Activated CD8-positive, alpha-beta memory T cell treated with anti-CD3 and anti-CD28 coated beads for 48 hours (primary cell): ENCODE data around the gene CCDC159.
A peak's percentile ranks its signal among the peaks of the same experiment; 100 is the strongest.
"Not testable (repeated sequence)": the region's sequence is repeated elsewhere in the genome, so short reads cannot be mapped to it uniquely, and the experiment has no call there.

Experiments used
- DNase-seq, 3 experiments: peaks; one replicate each; pipeline ENCODE4 v3.0.0-alpha.2; 2020; ENCODE audit warnings: low read depth in 2 of 3, low spot score in 2 of 3

CCDC159 gene, protein sequence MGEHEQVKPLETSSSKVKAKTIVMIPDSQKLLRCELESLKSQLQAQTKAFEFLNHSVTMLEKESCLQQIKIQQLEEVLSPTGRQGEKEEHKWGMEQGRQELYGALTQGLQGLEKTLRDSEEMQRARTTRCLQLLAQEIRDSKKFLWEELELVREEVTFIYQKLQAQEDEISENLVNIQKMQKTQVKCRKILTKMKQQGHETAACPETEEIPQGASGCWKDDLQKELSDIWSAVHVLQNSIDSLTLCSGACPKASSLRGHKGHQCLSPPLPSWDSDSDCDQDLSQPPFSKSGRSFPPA

DNA sequence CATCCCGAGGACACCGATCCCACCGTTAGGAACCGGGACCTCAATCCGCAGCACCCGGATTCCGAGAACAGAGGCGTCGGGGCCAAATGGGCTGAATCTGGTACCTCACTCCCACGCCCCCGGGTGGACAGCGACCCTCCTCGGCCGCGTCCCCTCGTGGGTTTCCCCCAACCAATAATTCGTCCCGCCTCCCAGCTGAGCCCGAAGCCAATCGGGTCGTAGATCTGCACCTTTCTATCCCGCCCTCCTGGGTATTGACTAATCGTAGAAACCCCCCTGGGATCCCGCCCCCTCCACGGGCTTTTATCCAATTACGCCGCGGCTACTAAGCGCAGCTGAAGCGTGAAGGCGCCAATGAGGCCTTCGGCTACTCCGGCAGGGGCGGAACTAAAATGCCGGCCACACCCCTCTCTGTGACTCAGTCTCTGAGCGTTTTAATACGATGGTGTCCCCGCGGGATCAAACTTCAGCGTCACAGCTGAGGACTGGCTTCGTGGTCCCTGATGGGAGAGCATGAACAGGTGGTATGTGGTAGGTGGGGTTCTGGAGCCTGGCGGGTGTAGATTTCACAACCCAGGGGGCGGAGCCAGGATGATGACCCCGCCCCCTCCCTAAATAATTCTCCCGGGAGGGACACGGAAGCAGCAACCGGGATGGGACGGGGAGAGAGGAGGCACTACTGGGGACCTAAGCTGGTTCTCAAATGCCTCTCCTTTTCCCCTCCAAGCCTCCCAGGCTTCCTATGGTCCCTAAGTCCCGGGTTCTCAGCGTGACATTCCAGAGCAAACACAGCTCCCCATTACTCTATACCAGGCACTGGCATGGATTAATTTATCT, at the start of gene CCDC159, which contains the start of gene TMEM205:
Gene CCDC159 (plus strand): TSS at position 416 of the 837 bp plus-strand sequence. CDS start 88 bp downstream, at position 504.
Gene TMEM205 (minus strand): TSS at position 165 of the 837 bp plus-strand sequence. CDS start 649 bp downstream, outside the sequence.
- DNase-seq = peak; percentile 77 to 90 (median 82)

DNA sequence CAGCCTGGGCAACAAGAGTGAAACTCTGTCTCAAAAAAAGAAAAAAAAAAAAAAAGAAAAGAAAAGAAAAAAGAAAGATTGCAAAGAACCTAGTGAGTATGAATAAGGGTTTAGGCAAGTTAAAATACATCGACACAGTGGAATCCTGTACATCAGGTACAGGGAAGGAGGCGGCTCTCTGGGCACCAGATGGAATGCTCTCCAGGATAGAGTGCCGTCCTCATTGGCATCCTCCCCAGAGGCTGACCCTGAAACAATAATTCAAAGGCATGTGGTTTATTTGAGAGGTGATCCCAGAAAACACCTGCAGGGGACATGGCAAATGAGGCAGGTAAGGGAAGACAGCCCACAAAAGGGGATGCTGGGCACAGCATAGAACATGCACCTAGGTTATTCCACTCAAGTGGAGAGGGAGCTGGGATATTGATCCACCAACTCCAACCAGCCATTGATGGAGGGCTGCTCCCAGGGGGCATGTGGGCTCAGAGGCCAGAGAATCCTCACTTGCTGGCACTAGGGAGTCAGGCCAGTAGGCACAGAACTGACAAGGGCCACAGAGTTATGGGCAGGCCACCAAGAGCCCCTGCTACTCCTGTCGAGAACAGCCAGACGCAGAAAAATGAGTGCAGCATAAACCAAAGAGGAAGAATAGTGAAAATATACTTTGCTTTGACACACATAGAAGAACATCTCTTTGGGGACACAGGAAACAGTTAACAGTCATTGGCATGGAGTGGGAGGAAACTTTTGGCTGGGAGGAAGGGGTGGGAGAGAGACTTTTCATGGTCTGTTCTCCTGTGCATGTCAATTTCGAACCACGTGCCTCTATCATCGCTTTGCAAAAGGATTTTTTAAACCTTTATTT, 46.1 kb upstream of the CCDC159 start:
- DNase-seq = no peak

DNA sequence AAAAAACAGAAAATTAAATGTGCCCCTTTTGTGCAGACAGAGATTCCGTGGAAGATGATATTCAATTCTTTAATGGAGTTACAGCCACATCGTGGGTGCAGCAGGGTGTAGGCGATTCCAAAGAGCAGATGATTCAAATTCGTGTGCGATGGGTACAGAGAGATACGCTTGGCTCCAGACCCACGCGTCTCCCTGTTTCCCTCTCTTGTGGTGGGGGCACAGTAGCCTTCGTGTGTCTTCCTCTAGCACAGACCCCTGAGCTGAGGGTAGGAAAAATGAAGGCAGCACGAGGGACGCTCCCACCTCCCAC, 45.6 kb upstream of the CCDC159 start:
- DNase-seq = no peak

DNA sequence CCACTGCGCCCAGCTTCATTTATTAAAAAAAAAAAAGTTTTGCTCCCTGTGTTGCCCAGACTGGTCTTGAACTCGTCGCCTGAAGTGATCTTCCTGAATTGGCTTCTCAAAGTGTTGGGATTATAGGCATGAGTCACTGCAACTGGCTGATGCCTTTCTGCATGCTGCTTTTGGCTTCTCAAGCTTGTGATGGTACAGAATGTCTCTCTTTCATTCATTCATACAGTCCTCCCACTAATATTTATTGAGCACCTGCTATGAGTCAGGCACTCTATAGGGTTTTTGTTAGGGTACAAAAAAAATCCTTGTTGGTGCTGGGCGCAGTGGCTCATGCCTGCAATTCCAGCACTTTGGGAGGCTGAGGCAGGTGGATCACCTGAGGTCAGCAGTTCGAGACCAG, 41.4 kb upstream of the CCDC159 start:
- DNase-seq = no peak

DNA sequence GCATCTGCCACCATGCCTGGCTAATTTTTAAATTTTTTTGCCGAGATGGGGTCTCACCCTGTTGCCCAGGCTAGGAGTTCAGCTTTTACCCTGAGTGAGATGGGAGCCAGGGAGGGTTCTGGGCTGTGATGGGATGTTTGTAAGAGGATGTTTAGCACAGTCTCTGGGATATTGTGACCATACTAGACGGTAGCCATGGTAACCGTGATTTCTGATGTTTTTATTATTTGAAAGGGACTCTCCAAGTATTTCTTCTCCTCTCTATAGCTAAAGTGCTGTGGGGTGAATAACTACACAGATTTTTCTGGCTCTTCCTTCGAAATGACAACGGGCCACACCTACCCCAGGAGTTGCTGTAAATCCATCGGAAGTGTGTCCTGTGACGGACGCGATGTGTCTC, 40.0 kb upstream of the CCDC159 start:
- DNase-seq = no peak

DNA sequence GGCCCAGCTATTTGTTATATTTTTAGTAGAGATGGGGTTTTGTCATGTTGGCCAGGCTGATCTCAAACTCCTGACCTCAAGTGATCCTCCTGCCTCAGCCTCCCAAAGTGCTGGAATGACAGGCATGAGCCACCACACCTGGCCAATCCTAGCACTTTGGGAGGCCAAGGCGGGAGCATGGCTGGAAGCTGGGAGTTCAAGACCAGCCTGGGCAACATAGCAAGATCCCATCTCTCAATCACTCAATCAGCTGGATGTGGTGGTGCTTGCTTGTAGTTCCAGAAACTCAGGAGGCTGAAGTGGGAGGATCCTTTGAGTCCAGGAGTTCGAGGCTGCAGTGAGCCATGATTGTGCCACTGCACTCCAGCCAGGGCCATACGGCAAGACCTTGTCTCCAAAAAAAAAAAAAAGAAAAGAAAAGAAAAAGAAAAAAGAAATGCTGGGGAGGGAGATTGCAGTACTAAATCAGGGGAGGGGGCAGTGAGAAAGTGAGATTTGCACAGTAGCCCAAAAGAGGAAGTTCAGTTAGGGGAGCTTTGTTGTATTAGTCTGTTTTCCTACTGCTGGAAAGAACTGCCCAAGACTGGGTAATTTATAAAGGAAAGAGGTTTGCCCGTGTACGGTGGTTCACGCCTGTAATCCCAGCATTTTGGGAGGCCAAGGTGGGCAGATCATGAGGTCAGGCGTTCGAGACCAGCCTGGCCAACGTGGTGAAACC, 25.9 kb upstream of the CCDC159 start:
- DNase-seq = not testable (repeated sequence)

DNA sequence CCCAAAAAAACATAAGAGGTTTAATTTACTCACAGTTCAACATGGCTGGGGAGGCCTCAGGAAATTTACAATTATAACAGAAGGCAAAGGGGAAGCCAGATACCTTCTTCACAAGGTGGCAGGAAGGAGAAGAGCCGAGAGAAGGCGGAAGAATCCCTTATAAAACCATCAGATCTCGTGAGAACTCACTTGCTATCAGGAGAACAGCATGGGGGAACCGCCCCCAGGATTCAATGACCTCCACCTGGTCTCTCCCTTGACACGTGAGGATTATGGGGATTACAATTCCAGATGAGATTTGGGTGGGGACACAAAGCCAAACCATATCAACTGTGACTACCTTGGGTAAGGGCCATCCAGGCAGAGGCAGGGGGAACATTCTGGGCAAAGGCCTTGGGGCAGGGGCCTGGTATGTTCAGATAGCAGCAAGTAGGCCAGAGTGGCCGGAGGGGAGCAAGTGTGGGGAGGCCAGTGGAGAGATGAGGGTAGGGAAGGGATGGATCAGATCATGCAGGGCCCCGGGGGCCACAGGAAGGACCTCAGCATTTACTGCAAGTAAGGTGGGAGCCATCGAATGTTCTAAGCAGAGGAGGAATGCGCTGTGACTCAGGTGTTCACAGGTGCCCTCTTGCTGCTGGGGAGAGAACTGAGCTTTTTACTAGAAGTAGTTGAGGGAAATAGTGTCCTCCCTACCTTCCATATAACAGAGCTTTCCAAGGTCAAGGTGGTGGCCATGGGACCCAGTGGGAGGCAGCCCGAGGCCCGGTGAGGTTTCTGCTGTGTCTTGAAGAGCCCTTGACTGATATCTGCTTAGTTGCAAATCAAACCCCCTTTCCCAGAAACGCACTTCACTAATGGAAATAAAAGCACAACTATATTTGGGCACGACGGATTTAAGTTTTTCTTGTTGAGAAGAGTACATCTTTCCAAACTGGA, 24.9 kb upstream of the CCDC159 start:
- no peak for DNase-seq

DNA sequence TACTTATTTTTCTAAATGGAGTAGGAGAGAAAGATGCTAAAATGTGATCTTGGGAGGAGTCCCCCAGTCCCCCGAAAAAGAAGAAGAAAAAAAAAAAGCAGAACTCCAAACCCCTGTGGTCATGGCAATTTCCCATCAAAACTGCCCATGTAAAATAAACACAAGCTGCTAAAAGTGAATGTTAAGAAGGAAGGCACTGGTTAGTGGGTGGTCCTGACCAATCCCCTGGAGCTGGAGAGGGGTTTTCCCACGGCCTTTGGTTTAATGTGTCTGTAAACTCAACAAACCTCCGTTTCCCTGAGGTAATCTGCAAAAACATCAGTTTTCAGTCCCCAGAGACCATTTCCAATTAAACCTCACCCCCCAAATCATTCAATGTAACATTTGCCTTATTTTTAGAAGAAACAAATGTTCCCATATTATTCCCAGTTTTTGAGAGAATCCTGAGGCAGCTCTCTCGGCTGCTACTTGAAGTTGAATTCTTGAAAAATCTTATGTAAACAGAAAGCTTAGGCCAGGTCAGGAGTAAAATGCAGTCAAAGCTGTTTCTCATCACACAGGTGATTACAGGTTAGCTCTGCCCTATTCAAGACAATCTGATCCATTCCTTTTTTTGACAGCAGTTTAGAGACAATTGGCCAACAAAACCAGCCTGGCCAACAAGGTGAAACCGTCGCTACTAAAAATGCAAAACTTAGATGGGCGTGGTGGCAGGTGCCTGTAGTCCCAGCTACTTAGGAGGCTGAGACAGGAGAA, 23.9 kb upstream of the CCDC159 start:
- DNase-seq = no peak

DNA sequence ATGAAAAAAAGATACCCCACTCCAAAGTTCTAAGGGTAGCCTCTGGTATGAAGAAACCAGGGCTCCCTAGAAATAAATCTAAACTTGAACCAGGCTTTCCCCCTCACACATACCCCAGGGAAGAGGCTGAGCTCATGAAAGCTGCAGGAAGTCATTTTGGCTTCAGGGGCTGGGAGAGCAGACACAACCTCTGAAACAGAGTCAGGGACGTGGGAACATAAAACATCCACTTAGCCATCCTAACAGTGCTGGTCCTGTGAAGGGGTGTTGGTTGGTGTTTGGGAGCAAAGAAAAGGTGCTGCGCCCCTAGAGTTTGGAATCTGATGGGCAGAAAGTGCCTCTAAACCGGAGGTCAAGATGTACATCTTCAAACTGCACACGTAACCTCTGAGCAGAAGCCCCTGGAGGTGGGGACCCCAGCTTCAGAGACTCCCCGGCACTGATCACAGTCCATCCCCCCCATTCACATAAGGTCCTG, 22.7 kb upstream of the CCDC159 start:
- no peak for DNase-seq

DNA sequence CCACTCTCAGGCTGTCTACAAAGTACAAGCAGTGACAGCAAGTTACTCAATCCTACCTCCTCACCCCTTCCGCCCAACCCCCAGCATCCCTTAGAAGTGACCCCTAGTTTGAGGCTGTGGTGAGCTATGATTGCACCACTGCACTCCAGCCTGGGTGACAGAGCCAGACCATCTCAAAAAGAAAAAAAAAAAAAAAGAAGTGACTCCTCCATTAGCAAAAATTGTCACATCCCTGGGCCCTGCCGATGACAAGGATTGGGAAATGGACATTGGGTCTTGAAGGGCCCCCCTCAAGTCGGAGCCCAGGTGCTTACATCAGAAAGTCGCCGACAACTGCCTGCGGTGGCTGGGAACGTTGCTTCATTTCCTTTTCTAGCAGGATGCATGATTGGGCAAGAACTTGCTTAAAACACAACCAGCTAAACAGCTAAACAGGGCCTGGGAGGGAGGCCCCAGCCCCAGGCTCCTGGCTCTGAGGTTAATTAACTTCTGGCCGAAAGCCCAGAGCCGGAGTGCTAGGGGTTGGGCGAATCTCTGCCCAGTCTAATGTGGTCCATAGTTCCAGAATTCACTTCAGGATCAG, 22.1 kb upstream of the CCDC159 start:
- DNase-seq = no peak

DNA sequence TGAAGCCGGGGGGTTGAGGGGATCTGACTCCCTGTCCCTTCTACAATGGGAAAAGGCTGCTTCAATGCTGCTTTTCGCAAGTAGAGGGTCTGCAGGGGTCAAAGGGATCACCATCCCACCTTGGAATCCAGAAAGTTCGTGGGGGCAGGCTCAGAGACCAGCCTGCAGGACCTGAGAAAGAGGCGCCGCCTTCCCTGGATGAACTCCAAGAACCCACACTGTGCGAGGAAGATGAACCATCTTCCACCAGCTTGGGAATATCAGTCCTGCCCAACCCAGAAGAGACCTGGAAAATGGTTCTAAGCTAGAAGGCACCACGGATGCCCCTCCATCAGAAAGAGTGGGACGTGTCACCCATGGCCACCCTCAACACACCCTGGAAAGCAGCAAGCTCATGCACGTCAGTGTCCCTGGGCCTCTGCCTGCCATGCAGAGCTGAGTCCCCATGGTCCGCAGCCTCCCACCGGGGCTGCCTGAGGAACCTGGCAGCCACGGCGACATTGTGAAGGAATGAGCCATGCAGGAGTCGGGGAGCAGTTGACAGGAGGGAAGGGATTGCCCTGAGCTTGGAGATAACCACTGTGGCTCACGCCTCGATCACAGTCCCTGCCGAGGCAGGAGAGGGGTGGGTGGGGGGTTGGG, 21.4 kb upstream of the CCDC159 start:
- no peak for DNase-seq

DNA sequence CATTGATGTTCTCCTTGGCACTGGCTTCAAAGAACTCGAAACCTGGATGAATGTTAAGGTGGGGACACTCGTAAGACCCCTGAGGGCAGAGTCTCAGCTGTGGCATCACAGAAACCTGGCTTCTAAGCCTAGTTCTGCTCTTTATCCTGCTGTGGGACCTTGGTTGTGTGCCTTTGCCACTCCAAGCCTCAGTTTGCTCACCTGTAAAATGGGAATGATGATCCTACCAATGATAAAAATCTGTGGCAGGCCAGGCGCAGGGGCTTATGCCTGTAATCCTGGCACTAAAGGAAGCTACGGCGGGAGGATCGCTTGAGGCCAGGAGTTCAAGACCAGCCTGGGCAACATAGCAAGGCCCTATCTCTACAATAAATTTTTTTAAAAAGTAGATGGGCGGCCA, 20.8 kb upstream of the CCDC159 start:
- DNase-seq = no peak

DNA sequence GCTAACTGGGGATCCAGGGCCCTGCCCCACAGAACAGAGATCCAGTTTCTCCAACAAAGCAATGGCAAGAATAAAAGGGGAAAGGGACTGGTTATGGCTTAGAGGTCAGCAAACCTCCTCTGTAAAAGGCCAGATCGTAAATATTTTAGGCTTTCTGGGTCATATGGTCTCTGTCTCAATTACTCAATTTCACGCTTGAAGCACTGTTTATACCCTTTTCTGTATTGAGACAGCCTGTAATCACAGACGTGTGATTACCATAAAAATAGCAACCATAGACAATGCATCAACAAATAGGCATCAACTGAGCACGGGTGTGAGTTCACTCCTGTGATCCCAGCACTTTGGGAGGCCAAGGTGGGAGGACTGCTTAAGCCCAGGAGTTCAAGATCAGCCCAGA, 16.2 kb upstream of the CCDC159 start:
- no peak for DNase-seq

DNA sequence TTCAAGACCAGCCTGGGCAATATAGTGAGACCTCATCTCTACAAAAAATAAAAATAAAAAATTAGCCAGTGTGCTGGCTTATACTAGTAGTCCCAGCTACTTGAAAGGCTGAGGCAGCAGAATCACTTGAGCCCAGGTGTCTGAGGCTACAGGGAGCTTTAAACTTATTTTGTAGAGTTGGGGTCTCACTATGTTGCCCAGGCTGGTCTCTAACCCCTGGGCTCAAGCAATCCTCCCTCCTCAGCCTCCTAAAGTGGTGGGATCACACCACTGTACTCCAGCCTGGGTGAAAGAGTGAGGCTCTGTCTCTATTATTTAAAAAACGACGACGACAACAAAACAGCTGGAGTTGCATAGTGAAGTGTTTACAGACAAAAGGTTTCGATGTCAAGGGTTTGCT, 14.8 kb upstream of the CCDC159 start:
- no peak for DNase-seq

DNA sequence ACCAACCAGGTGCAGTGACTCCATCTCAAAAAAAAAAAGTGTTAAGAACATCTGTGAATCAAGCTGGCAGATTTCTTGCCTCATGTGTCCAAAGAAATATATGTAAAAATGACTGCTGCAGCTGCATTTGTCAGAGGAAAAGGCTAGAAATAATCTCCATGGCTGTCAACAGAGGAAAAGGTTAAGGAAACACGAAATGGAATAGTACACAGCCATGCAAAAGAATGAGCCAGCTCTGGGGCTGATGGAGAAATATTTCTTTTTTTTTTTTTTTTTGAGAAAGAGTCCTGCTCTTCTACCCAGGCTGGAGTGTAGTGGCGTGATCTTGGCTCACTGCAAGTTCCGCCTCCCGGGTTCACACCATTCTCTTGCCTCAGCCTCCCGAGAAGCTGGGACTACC, 13.5 kb upstream of the CCDC159 start:
- DNase-seq = no peak

DNA sequence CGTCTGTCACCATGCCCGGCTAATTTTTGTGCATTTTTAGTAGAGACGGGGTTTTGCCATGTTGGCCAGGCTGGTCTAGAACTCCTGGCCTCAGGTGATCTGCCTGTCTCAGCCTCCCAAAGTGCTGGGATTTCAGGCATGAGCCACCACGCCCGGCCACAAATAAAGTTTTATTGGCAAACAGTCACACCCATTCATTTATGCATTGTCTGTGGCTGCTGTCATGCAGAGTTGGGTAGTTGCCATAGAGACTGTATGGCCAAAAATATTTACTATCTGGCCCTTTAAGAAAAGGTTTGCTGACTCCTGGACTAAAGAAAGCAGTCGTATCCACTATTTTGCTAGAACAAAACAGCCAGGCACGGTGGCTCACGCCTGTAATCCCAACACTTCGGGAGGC, 12.5 kb upstream of the CCDC159 start:
- not testable (repeated sequence) for DNase-seq

DNA sequence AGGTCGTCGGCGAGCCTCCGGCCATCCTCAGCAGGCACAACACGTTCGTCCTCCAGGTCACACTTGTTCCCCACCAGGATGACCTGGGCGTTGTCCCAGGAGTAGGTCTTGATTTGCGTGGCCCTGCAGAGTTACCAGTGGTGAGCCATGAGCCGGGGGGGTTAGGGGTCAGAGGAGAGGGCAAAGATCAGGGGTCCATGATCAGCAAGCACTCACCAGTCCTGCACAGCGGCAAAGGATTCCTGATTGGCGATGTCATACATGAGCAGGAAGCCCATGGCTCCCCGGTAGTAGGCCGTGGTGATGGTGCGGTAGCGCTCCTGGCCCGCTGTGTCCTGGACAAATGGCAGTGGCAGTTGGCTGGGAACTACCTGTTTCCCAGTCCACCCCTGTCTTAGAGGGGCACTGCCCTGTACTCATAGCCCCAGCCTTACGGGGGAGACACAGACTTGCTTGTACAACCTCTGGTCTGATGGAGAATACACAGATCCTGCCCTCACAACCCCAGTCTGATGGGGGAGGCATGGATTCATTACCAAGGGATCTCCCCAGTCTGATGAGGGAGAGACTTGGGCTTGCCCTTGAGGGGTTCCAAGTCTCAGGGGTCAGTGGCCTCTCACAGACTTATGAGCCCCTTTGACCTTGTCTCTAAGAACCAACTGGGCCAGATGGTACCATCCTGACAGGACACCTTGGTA, 10.7 kb upstream of the CCDC159 start:
- DNase-seq = no peak

DNA sequence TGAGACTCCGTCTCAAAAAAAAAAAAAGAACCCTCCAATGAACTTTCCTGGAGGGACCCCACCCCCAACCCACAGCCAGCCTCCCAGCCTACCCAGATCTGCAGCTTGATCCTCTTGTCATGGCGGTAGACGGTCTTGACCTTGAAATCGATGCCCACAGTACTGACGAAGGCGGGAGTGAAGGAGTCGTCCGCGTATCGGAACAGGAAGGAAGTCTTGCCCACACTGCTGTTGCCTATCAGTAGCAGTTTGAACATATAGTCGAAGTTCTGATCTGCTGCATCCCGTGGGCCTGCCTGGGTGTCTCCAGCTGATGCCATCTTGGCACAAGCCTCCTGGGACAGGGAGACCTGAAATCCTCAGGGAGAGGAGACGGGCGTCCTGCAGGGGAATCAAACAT, 9.2 kb upstream of the CCDC159 start:
- no peak for DNase-seq
